HG03378 (cell line): ENCODE measurements around the gene FRMPD2.
"Not testable (repeated sequence)": the region's sequence is repeated elsewhere in the genome, so short reads cannot be mapped to it uniquely, and the experiment has no call there.

Source experiments
- ATAC-seq: cut with Tn5 transposase; IDR thresholded peaks from one replicate; pipeline ENCODE4 v1.9.1; 2021; ENCODE audit warnings: mild to moderate bottlenecking, moderate library complexity; ENCODE audit not compliant: unreplicated experiment

FRMPD2 gene

GRCh38 chr10:48251525-48252353, 22.8 kb downstream of the FRMPD2 start:
- no peak for ATAC-seq

DNA sequence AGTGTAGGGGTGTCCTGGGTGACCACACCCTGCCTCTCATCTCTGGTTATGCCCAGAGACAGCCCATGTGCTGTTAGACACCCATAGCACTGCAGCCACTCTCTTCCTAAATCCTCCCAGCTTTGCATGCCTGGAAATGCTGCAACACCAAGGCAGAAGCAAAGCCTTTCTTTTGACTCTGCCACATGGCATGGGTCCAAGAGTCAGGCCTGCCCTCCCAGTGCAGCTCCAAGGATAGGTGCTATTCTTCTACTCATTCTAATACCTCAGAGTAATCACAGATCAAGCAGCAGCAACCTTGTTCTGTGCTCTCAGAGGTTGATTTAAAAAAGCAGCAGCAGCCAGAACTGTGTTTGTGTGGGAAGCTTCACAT, 23.4 kb downstream of the FRMPD2 start:
- no peak for ATAC-seq

GRCh38 chr10:48249763-48250351, 24.6 kb downstream of the FRMPD2 start:
- no peak for ATAC-seq

DNA sequence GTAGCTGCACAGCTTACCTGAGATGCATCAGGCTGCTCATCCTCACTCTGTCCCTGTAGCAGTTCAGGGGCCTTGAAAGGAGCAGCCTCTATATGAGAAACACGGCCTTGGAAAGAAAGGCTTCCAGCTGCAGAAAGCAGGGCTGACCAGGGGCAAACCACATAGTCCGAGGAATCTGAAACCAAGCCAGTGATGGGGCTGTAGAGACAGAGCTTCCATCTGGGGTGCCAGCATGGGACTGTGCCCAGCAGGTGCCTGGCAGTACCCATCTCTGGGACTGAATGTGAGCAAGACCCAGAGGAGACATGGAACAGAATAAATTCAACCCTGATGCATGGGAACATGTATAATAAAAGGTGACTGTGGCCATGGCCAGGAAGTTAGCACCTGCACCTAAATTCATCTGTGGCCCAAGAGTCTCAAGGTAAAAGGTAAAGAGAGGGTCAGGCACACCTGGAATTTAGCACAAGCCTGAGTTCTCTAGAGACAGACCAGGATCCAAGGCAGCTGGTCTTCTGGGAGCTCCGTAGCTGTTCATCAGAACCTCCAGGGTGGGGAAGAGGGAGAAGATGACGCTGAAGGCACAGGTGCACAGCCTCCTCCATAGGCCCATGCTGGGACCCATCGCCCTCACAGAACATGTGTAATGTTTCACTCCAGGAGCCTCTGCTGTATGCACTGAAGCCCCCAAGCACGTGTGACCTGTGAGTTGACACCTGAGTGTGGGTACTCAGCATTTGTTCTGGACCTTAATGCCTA, 25.3 kb downstream of the FRMPD2 start:
- no peak for ATAC-seq

DNA sequence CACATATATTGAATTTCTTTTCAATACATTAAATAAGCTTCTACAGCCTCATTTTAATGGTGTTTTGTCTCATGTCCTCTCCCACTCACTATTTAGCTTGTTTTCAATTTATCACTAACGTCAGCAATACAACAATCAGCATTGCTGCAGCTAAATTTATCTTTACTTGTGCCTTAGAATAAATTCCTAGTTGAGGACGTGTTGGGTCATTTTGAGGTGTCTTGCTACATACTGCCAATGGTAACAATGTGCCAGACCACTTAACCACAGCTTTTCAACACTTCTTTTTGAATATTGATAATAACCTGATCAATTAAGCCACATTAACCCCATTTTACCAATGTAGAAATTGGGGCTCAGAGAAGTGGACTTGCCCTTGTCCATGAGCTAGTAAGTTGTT, 26.0 kb downstream of the FRMPD2 start:
- ATAC-seq: no peak

DNA sequence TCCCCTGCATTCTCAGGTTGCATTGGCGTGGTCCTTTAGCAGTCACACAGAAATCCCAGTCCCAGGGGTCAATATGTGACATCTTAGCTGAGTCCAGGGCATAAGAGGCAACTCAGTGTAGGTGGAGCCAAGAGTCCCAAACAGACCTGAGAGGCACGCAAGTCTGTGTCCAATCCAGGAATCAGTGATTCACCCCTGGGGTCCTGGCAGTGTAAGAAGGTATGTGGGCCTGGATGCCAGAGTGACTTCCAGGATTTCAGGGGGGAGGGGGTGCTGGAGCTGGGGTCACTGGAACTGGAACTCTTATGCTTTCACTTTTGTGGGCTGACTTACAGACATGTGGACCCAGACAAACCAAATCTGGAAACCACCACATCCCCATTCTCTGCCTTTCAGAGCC, 26.8 kb downstream of the FRMPD2 start:
- ATAC-seq: no peak

- ATAC-seq: no peak
Observed at GRCh38 chr10:48246501-48246900, 28.0 kb downstream of the FRMPD2 start.

- ATAC-seq: no peak
Observed at GRCh38 chr10:48245977-48246376, 28.5 kb downstream of the FRMPD2 start.

DNA sequence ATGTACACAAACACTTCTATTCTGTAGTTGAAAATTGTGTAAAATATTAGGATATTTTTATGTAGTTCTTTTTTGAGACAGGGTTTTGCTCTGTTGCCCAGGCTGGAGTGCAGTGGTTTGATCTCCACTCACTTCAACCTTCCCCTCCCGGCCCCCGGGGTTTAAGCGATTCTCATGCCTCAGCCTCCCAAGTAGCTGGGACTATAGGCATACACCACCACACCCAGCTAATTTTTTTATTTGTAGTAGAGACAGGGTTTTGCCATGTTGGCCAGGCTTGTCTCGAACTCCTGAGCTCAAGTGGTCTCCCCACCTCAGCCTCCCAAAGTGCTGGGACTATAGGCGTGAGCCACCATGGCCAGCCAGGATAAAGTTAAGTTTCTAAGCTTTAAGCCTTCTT, 30.6 kb downstream of the FRMPD2 start:
- not testable (repeated sequence) for ATAC-seq

DNA sequence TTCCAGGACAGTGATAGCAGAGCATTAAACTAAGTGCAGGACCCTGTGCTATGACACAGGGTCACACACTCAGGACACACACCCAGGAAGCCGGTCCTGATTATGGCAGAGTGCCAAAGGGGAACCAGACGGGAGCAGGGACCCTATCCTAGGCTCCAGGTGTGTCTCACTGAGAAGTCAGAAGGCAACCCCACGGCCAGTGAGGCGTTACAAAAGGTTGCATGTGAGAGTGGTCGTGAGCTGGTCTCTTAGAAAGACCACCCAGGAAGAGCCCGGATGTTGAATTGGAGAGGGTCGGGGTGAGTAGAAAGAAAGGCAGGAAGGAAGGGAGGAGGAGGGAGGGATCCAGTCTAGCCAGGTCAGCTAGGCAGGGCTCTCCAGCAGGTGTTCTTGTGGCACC, 31.0 kb downstream of the FRMPD2 start:
- ATAC-seq: no peak

- no peak for ATAC-seq
Observed at GRCh38 chr10:48242171-48242904, 32.2 kb downstream of the FRMPD2 start.

GRCh38 chr10:48241332-48241731, 33.2 kb downstream of the FRMPD2 start:
- ATAC-seq: no peak

- no peak for ATAC-seq
Observed at GRCh38 chr10:48240196-48240595, 34.3 kb downstream of the FRMPD2 start.

GRCh38 chr10:48239618-48240017, 34.9 kb downstream of the FRMPD2 start:
- ATAC-seq: no peak

DNA sequence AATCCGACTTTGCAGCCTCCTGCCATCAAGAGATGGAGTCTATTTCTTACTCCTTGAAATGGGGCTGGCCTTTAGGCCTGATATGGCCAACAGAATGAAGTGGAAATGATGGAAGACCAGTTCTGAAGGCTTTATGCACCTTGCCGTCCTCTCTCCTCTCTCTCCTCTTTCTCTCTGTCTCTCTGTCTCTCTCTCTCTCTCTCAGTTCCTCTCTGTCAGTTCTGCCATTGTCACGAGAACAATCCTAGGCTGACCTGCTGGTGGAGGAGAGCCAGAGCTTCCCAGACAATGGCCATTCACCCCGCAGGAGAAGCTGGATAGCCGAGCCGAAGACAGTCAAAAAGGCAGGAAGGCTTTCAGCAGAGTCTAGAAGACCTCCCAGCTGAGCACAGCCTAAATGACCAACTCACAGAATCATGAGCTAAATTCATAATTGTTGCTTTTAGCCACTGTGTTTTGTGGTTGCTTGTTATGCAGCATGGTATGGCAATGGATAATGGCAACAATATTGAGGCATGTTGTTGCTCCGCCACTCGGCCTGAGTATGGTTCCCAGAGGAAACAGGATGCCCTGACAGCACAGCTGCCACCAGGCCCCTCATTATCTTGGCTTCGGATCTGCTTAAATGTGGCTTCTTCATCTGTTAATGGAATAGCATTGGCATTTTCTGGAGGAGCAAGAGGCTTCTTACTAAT, 35.5 kb downstream of the FRMPD2 start:
- ATAC-seq: no peak

- ATAC-seq: no peak
Observed at GRCh38 chr10:48237259-48238250, 36.9 kb downstream of the FRMPD2 start.

DNA sequence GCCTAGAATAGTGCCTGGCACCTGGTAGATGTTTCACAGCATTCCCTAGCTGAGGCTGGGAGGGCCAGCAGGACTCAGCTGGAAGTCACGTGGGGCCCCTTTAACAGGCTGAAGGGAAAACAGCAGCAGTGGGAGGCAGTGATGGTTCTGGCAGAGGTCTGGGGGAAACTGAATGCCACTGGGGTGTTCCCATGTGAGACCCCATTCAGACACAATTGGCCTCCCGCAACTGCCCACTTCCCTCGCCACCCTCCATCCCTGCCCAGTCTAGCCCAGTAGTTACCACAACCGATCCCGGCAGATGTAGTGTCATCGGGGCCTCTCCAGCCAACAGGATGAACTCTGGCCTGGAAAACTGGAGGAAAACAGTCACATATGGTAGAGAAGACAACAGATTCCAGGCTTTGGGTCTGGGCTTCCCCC, 38.3 kb downstream of the FRMPD2 start:
- ATAC-seq: no peak

DNA sequence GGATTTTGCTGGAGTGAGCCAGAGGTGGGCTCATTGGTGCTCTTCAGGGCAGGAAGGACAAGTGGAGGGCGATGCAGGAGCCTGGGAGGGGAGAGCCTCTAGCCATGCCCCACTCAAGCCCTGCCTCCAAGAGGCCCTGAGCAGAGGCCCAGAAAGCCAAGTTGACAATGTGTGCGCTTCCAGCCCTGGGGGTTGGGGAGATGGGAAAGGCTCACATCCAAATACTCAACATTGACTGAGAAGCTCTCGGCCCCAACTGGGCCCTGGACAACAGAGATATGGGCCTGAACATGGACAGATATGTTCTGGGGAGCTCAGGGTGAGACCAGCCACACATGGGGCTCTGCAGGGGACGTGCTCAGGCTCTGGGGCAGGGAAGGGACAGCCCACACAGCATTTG, 39.0 kb downstream of the FRMPD2 start:
- ATAC-seq: no peak

- ATAC-seq: no peak
Observed at GRCh38 chr10:48234787-48235186, 39.7 kb downstream of the FRMPD2 start.
